ENCODE measurements around the gene ATG7.

The ATG7 gene

DNA sequence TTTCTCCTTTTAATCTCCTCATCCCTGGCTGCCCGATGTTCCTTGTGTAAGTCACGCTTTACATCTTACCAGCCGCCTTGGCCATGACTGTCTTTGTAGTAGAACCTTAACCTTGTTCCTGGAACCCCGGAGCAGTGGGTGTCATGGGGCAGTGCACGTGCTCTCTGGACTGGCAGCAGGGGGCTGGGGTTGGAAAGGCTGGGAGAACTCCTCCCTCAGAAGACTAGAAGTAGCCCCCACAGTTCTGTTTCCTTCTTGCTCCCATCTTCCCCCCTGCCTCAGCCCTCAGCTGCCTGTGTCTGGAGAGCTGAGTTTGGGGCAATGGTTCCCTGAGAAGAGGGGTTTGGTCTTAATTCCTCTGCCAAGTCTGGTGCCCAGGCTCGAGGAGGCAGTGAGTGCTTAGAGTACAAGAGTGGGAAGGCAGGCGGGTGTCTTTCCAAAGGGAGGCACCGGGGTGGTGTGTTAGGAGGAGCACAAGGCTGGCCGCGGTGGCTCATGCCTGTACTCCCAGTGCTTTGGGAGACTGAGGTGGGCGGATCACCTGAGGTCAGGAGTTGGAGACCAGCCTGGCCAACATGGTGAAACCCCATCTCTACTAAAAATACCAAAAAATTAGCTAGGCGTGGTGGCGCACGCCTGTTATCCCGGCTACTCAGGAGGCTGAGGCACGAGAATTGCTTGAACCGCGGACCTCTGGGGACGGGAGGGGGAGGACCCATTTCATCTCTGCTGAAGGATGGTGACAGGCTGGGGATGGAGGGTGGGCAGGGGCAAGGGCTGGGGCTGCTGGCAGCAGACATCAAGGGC lies 271.1 kb downstream of the ATG7 start:
- Histone ChIP-seq H3K4me3 (ENCODE audit: low read depth in 1 of 2, low read length in 2 of 2) (no peak overlapping the region), H3K9ac (ENCODE audit: low read depth, low read length) (no peak overlapping the region), H3K4me2 (ENCODE audit: insufficient read depth, low read length) (no peak overlapping the region), H3K79me2 (ENCODE audit: insufficient read depth, low read length) (no peaks in the 10 kb centered on the region), H4K20me1 (ENCODE audit: insufficient read depth, low read length) (peaks cover 10% of the 10 kb centered on the region; the same call in 1 of the 2 replicates), H2AFZ (ENCODE audit: low read depth, low read length) (no peak overlapping the region), H3K27me3 (ENCODE audit: insufficient read depth, low read length, poor library complexity) (no peaks in the 10 kb centered on the region), H3K4me1 (ENCODE audit: insufficient read depth, low read length) (no peaks in the 10 kb centered on the region), H3K9me3 (ENCODE audit: insufficient read depth, low read length, severe bottlenecking) (no peaks in the 10 kb centered on the region), H3K27ac (ENCODE audit: low read length) (no peak overlapping the region), H3K36me3 (ENCODE audit: insufficient read depth, low read length) (no peaks in the 10 kb centered on the region)
- no peak for ATAC-seq (ENCODE audit: insufficient read depth, low read depth)
- TF ChIP-seq EZH2 (IDR thresholded peaks at IDR 0.05; ENCODE audit: borderline replicate concordance, low read depth, low read length, severe bottlenecking), result no peak
- TF ChIP-seq, protein P1, sequence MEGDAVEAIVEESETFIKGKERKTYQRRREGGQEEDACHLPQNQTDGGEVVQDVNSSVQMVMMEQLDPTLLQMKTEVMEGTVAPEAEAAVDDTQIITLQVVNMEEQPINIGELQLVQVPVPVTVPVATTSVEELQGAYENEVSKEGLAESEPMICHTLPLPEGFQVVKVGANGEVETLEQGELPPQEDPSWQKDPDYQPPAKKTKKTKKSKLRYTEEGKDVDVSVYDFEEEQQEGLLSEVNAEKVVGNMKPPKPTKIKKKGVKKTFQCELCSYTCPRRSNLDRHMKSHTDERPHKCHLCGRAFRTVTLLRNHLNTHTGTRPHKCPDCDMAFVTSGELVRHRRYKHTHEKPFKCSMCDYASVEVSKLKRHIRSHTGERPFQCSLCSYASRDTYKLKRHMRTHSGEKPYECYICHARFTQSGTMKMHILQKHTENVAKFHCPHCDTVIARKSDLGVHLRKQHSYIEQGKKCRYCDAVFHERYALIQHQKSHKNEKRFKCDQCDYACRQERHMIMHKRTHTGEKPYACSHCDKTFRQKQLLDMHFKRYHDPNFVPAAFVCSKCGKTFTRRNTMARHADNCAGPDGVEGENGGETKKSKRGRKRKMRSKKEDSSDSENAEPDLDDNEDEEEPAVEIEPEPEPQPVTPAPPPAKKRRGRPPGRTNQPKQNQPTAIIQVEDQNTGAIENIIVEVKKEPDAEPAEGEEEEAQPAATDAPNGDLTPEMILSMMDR (IDR thresholded peaks at IDR 0.05; ENCODE audit: borderline replicate concordance, extremely low read depth, low read length, poor library complexity, severe bottlenecking), result no peak
- no peak for DNase-seq

DNA sequence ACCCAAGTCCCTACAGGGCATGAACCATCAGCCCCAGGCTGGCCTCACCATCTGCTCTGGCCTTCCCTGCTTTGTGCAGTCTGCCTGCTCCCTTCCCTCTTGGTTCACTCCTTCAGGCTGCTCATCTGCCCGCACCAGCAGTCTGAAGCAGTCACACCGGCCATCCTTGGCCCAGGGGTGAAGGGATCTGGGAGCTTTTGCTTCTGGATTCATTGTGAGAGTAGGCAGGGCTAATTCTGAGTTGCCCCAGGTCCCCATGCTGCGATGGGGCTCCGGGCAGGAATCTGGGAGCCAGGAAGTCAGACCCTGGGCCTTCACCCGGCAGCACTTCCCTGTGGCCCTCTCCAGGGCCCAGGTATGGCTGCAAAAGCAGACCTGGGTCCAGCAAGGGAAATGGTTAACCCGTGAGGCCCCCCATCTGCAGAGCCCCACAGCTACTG lies 271.8 kb downstream of the ATG7 start:
- Histone ChIP-seq H3K79me2 (ENCODE audit: insufficient read depth, low read length) (no peaks in the 10 kb centered on the region), H3K4me2 (ENCODE audit: insufficient read depth, low read length) (no peak overlapping the region), H3K36me3 (ENCODE audit: insufficient read depth, low read length) (no peaks in the 10 kb centered on the region), H4K20me1 (ENCODE audit: insufficient read depth, low read length) (peaks cover 10% of the 10 kb centered on the region; the same call in 1 of the 2 replicates), H3K9me3 (ENCODE audit: insufficient read depth, low read length, severe bottlenecking) (no peaks in the 10 kb centered on the region), H3K4me1 (ENCODE audit: insufficient read depth, low read length) (no peaks in the 10 kb centered on the region), H3K27me3 (ENCODE audit: insufficient read depth, low read length, poor library complexity) (no peaks in the 10 kb centered on the region), H3K4me3 (ENCODE audit: low read depth in 1 of 2, low read length in 2 of 2) (no peak overlapping the region), H2AFZ (ENCODE audit: low read depth, low read length) (no peak overlapping the region), H3K27ac (ENCODE audit: low read length) (no peak overlapping the region), H3K9ac (ENCODE audit: low read depth, low read length) (no peak overlapping the region)
- no peak for TF ChIP-seq EZH2 (IDR thresholded peaks at IDR 0.05; ENCODE audit: borderline replicate concordance, low read depth, low read length, severe bottlenecking)
- TF ChIP-seq, protein P1 (IDR thresholded peaks at IDR 0.05; ENCODE audit: borderline replicate concordance, extremely low read depth, low read length, poor library complexity, severe bottlenecking), result no peak
- DNase-seq (no peak), ATAC-seq (ENCODE audit: insufficient read depth, low read depth) (no peak)

DNA sequence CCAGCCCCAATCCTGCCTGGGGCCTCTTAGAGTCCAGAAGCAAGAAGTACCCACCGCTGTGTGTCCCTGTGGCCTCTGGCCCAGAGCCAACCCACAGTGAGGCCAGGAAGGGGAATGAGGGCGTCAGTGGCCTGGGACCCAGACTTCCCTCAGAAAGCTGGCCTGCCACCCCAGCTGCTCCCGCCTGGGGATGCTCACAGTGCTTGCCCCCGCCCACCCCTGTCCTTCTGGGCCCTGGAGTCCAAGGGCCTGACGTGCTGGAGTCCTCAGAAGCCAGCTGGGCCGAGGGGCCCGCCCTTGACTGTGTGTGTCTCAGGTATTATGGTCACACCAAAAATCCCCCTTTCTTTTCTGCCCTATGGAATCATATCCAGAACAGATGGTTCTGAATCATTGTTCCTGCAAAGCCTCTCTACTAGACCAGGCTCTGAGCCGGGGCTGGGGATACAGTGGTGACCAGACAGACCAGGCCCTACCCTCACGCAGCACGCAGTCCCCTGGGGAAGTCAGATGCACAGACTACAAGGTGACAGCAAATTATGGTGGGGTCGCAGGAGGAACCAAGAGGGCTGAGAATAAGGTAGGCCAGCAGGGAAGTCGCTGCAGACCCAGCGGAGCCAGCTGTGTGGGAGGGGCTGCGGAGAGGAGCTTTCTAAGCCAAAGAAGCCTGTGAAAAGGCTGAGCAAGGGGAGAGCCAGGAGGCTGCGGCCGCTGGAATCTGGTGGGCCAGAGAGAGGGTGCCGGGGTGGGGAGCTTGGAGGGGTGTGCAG lies 272.4 kb downstream of the ATG7 start:
- no peaks in the 10 kb centered on the region for H3K36me3 ChIP-seq (ENCODE audit: insufficient read depth, low read length)
- no peak overlapping the region for H2AFZ ChIP-seq (ENCODE audit: low read depth, low read length)
- no peaks in the 10 kb centered on the region for H3K4me1 ChIP-seq (ENCODE audit: insufficient read depth, low read length)
- no peaks in the 10 kb centered on the region for H3K79me2 ChIP-seq (ENCODE audit: insufficient read depth, low read length)
- H3K9ac ChIP-seq (ENCODE audit: low read depth, low read length), result no peak overlapping the region
- TF ChIP-seq, protein P1 (IDR thresholded peaks at IDR 0.05; ENCODE audit: borderline replicate concordance, extremely low read depth, low read length, poor library complexity, severe bottlenecking), result no peak
- no peak for TF ChIP-seq EZH2 (IDR thresholded peaks at IDR 0.05; ENCODE audit: borderline replicate concordance, low read depth, low read length, severe bottlenecking)
- H3K27ac ChIP-seq (ENCODE audit: low read length), result no peak overlapping the region
- peaks cover 14% of the 10 kb centered on the region for H4K20me1 ChIP-seq (ENCODE audit: insufficient read depth, low read length)
- H3K9me3 ChIP-seq (ENCODE audit: insufficient read depth, low read length, severe bottlenecking), result no peaks in the 10 kb centered on the region
- H3K27me3 ChIP-seq (ENCODE audit: insufficient read depth, low read length, poor library complexity), result no peaks in the 10 kb centered on the region
- no peak overlapping the region for H3K4me3 ChIP-seq (ENCODE audit: low read depth in 1 of 2, low read length in 2 of 2)
- ATAC-seq (ENCODE audit: insufficient read depth, low read depth) (no peak), DNase-seq (no peak)
- no peak overlapping the region for H3K4me2 ChIP-seq (ENCODE audit: insufficient read depth, low read length)
